ENCODE measurements around the gene TBX3.

Gene TBX3

DNA sequence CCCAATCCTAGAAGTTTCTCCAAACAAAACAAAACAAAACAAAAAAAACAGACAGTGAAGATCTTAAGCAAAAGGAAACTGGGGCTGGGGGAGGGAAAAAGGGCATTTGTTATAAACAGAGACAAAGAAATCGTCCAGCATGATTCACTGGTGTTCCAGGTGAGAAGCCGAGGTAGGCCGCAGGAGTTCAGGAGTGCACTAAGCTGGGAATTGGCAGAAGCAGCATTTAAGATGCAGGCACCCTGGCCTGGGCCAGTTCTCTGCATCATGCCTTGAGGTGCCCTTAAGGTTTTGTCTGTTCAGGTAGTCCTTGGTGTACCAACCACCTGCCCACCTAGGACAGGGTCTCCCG is 11.2 kb downstream of the TBX3 start:
- DNase-seq (ENCODE audit: low read depth), result no peak
- H3K4me3 ChIP-seq (ENCODE audit: low read depth, low read length), result no peak overlapping the region
- TF ChIP-seq, protein P1, sequence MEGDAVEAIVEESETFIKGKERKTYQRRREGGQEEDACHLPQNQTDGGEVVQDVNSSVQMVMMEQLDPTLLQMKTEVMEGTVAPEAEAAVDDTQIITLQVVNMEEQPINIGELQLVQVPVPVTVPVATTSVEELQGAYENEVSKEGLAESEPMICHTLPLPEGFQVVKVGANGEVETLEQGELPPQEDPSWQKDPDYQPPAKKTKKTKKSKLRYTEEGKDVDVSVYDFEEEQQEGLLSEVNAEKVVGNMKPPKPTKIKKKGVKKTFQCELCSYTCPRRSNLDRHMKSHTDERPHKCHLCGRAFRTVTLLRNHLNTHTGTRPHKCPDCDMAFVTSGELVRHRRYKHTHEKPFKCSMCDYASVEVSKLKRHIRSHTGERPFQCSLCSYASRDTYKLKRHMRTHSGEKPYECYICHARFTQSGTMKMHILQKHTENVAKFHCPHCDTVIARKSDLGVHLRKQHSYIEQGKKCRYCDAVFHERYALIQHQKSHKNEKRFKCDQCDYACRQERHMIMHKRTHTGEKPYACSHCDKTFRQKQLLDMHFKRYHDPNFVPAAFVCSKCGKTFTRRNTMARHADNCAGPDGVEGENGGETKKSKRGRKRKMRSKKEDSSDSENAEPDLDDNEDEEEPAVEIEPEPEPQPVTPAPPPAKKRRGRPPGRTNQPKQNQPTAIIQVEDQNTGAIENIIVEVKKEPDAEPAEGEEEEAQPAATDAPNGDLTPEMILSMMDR (IDR thresholded peaks at IDR 0.05; ENCODE audit: insufficient read depth, low read depth, low read length, missing control alignments), result no peak

- no peak overlapping the region for H3K4me3 ChIP-seq (ENCODE audit: low read depth, low read length)
- DNase-seq (ENCODE audit: low read depth), result no peak
- TF ChIP-seq, protein P1 (IDR thresholded peaks at IDR 0.05; ENCODE audit: insufficient read depth, low read depth, low read length, missing control alignments), result no peak
Observed at GRCh38 chr12:114671443-114672411, 12.2 kb downstream of the TBX3 start.

DNA sequence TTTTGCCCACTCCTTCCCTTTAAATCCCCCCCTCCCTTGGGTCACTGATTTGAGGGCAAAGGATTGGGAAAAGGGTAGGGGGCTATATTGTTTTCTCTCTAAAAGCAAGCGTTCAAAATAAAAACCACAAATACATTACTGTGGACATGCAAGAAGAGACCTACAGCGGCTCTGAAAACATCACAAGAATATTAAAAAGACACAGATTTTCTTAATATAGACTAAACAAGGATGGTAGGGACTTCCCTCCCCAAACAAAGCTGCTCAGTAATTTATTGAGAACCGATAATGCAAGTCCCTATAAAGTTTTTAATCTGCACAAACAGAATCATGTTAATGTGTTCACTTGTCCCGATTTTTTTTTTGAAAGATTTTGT is 12.9 kb downstream of the TBX3 start:
- H3K4me3 ChIP-seq (ENCODE audit: low read depth, low read length), result no peak overlapping the region
- TF ChIP-seq, protein P1 (IDR thresholded peaks at IDR 0.05; ENCODE audit: insufficient read depth, low read depth, low read length, missing control alignments), result no peak
- no peak for DNase-seq (ENCODE audit: low read depth)

DNA sequence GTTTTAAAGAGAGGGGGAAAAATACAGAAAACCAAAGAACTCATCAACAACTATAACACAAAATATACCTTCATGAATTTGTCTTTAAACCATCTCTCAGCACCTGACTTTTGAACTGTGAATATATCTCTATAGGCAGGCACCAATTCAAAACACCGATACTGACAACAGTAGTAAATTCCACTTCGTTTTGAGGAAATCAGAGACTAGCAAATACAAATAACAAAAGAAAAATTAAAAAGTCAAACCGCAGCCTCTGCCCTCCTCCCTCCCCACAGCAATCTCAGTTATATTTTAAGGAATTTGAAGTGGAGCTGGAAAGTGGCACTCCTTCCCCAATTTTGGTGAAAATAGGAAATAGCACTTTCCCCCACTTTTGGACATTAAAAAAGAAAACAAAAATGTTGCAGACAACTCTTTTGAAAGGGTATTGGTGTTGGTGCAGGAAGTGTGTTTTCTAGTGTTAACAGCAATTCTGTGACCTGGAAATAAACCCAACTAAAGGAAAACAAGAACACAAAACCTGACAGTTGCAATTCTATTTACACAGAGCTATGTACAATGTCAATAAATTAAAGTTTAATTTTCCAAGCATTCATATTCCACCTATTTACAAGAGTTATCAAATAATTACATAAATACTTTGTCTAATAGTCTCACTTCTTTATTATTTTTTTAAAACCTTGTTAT is 13.5 kb downstream of the TBX3 start:
- no peak overlapping the region for H3K4me3 ChIP-seq (ENCODE audit: low read depth, low read length)
- TF ChIP-seq, protein P1 (IDR thresholded peaks at IDR 0.05; ENCODE audit: insufficient read depth, low read depth, low read length, missing control alignments), result no peak
- no peak for DNase-seq (ENCODE audit: low read depth)

DNA sequence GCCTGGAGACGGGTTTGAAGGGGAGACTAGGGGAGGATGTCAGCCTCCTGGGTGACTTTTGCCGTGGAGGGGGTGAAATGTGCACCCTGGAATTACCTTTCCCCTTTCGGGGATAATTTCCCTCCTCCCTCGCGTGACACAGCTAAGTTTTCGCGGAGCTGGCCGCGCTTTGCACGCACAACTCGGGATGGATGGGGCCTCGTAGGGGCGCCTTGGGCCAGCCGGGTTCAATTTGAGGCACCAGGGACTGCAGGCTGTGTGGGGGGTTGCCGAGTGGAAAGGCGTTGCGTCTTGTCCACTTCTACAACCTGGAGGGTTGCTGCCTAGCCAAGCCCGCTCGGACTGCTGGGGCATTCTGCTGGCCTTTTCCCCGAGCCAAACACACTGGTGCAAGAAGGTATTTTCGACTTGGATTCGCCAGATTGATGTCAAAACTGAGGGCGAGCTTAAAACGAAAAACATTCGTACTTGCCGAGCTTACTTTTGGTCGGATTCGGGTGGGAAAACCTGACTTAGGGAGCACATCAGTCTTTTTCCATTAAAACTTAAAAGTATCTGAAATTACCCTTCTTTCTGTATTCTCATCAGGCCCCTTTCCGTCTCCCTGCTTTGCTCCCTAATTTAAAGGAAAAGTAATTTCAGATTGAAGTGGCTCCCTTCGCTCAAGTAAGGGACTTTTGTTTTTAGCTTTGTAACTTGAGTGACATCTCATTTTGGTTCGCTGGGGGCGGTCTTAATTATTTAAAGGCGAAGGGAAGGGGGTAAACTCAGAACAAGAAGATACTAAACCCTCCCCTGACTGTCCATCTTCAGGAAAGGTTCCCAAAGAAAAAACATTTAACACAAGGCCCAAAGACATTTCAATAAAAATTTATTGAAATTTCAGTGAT is 14.3 kb downstream of the TBX3 start:
- no peak overlapping the region for H3K4me3 ChIP-seq (ENCODE audit: low read depth, low read length)
- no peak for DNase-seq (ENCODE audit: low read depth)
- TF ChIP-seq, protein P1 (IDR thresholded peaks at IDR 0.05; ENCODE audit: insufficient read depth, low read depth, low read length, missing control alignments), result no peak

DNA sequence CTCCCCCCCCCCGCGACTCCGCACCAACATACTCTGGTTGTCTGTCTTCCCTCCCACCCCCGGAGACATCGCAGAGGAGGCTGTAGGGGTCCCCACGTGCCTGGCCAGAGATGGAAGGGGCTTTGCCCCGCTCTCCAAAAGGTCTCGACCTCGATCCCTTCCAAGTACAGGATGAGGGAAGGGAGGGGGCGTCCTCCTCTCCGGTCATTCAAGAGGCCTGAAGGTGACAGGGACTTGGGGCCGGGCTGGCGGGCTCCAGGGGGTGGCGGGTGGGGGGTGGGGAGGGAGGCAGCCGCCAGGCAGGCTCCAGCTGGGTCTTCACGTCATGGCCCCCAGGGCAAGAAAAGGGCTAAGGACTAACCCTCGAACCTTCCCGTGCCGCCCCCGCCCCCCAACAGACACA is 15.1 kb downstream of the TBX3 start:
- no peak overlapping the region for H3K4me3 ChIP-seq (ENCODE audit: low read depth, low read length)
- TF ChIP-seq, protein P1 (IDR thresholded peaks at IDR 0.05; ENCODE audit: insufficient read depth, low read depth, low read length, missing control alignments), result no peak
- no peak for DNase-seq (ENCODE audit: low read depth)
